NCI-H1694 (cell line): ENCODE results near the gene GPR42.
A peak's percentile ranks its signal among the peaks of the same experiment; 100 is the strongest.
"Not testable (repeated sequence)": the region's sequence is repeated elsewhere in the genome, so short reads cannot be mapped to it uniquely, and the experiment has no call there.

Source experiments
- DNase-seq: peaks from one replicate; lab custom pipeline; 2025; lab: John Stamatoyannopoulos, UW

GPR42 gene

DNA sequence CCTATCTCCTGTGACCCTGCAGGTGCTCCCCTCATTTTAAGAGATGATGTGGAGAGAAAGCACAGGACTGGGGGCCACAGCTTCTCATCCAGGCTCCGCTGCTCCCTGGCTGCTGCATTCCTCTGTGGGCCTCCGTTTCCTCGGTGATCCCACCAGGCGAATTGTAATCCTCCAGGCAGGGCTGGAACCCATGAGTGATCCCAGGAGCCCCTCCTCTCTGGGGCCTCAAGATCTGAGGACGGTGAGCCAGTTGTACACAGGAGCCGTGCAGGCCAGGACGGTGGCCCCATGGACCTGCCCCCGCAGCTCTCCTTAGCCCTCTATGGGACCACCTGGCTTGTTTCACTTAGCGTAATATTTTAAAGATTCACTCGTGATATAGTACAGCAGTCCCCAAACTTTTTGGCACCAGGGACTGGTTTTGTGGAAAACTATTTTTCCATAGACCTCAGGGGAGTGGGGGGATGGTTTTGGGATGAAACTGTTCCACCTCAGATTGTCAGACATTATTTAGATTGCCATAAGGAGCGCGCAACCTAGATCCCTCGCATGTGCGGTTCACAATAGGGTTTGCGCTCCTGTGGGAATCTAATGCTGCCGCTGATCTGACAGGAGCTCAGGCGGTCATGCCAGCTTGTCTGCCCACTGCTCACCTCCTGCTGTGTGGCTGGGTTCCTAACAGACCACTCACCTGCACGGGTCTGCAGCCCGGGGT lies 7.0 kb upstream of the GPR42 start:
- no peak for DNase-seq

- no peak for DNase-seq
These were observed 5.6 kb upstream of the GPR42 start for GRCh38 chr19:35365303-35365702.

DNA sequence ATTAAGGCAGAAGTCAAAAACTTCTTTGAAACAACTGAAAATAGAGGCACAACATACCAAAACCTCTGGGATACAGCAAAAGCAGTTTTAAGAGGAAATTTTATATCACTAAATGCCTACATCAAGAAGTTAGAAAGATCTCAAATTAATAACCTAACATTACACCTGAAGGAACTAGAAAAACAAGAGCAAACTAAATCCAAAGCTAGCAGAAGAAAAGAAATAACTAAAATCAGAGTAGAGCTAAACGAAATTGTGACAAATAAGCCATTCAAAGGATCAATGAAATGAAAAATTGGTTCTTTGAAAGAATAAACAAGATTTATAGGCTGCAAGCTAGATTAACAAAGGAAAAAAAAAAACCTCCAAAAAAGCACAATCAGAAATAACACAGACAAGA lies 2.5 kb upstream of the GPR42 start:
- DNase-seq, result no peak

- no peak for DNase-seq
These were observed 1.3 kb upstream of the GPR42 start for GRCh38 chr19:35369522-35369921.

- DNase-seq, result no peak
These were observed 2.6 kb downstream of the GPR42 start for GRCh38 chr19:35373492-35373891.

GRCh38 chr19:35374031-35374430 lies 3.2 kb downstream of the GPR42 start:
- DNase-seq, result not testable (repeated sequence)

DNA sequence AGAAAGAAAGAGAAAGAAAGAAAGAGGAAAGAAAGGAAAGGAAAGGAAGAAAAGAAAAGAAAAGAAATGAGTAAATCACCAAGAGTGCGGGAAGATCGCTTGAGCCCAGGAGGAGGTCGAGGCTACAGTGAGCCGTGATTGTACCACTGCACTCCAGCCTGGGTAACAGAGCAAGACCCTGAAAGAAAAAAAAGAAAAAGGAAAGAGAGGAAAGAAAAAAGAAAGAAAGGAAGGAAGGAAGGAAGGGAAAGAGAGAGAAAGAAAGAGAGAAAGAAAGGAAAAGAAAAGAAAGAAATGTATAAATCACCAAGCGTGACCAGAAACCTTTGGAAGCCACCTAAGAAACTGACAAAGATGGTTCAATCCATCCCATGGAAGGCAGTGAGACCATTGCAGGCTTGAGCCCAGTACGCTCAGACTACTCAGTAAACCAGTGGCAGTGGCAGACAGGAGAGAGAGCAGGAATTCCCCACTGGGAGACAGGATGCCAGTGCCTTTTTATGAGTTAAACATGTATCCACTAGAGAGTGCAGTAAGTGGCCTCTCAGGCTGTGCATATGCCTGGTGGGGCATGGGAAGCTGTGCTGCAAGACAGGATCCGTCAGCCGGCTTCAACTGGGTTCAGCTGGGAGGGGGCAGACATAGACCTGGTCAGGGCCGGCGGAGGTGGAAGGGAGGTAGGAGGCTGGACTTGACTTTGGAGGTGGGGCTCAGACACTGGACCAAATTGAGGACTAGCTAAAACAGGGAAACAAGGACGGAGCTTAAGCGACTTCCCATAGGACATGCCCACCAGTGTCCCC lies 4.8 kb downstream of the GPR42 start:
- DNase-seq, result no peak

DNA sequence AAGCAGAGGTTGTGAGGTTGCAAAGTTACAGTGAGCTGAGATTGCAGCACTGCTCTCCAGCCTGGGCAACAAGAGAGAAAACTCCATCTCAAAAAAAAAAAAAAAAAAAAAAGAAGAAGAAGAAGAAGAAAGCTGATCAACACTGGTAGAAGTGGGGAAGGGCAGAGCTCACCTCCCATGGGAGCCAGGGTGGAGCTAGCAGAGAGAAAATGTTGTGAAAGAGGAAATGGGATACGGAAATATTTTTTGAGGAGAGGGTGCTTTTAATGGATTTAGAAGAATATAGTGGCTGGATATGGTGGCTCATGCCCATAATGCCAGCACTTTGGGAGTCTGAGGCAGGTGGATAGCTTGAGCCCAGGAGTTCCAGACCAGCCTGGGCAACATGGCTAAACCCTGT lies 6.8 kb downstream of the GPR42 start:
- no peak for DNase-seq

GRCh38 chr19:35378356-35378755 lies 7.5 kb downstream of the GPR42 start:
- no peak for DNase-seq

GRCh38 chr19:35379545-35379944 lies 8.7 kb downstream of the GPR42 start:
- DNase-seq, result not testable (repeated sequence)

GRCh38 chr19:35379992-35380391 lies 9.1 kb downstream of the GPR42 start:
- no peak for DNase-seq

GRCh38 chr19:35380450-35381124 lies 9.7 kb downstream of the GPR42 start:
- no peak for DNase-seq

GRCh38 chr19:35381318-35381717 lies 10.4 kb downstream of the GPR42 start:
- no peak for DNase-seq

GRCh38 chr19:35381926-35382325 lies 11.1 kb downstream of the GPR42 start:
- DNase-seq, result no peak

DNA sequence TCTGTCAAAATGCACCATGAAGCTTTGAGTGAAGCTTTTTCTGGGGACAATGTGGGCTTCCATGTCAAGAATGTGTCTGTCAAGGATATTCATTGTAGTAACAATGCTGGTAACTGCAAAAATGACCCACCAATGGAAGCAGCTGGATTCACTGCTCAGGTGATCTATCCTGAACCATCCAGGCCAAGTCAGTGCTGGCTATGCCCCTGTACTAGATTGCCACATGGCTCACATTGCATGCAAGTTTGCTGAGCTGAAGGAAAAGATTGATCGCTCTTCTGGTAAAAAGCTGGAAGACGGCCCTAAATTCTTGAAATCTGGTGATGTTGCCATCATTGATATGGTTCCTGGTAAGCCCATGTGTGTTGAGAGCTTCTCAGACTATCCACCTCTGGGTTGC lies 12.7 kb downstream of the GPR42 start:
- no peak for DNase-seq

- DNase-seq, result no peak
These were observed 17.6 kb downstream of the GPR42 start for GRCh38 chr19:35388277-35389054.

DNA sequence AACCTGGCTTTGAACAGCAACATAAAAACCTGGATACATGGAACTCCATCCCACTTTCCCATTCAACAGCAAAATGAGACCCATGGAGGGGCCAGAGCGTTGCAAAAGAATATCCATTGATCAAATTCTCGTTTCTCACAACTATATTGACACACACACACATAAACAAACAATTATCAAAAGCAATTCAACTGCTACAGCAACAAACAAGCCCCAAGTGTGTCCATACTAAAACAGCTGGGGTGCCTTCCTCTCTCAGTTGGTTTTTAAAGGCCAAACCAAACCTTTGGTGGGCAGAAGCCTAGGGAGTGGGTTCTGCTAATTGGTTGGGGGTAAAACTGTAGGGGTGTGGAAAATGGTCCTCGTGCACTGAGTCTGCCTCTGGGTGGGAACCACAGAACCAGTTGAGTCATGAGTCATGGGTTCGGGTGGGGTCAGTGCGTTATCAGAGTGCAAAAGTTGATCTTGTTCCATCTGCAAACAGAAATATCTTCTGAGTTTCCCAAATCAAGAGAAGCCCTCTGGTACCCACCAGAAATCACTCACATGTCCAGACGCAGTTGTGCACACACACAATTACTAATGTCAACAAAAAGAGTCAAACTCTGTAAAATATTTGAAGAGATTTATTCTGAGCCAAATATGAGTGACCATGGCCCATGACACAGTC lies 18.5 kb downstream of the GPR42 start:
- no peak for DNase-seq

DNA sequence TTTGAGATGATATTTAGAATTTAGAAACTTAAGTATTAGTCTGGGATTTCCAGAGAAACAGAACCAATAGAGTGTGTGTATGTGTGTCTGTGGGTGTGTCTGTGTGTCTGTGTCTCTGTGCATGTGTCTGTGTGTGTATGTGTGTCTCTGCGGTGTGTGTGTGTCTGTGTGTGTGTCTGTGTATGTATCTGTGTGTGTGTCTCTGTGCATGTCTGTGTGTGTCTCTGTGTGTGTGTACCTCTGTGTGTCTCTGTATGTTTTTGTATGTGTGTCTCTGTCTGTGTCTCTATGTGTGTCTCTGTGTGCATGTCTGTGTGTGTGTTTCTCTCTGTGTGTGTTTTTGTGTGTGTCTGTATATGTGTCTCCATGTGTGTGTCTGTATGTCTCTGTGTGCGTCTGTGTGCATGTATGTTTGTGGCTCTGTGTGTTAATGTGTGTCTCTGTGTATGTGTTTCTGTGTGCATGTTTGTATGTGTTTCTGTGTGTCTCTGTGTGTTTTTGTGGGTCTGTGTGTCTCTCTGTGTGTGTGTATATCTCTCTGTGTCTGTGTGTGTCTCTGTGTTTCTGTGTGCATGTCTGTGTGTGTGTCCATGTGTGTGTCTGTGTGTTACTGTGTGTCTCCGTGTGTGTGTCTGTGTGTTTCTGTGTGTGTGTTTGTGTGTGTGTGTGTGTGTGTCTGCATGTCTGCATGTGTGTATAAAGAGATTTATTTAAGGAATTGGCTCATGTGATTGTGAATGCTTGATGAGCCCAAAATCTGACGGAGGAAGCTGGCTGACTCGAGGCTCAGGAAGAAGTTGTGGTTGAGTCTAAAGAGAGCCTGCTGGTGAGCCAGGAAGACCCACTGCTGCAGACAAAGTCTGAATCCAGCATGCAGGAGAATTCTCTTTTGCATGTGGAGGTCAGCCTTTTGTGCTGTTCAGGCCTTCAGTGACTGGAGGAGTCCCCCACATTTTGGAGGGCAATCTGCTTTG lies 22.2 kb downstream of the GPR42 start:
- DNase-seq, result no peak

DNA sequence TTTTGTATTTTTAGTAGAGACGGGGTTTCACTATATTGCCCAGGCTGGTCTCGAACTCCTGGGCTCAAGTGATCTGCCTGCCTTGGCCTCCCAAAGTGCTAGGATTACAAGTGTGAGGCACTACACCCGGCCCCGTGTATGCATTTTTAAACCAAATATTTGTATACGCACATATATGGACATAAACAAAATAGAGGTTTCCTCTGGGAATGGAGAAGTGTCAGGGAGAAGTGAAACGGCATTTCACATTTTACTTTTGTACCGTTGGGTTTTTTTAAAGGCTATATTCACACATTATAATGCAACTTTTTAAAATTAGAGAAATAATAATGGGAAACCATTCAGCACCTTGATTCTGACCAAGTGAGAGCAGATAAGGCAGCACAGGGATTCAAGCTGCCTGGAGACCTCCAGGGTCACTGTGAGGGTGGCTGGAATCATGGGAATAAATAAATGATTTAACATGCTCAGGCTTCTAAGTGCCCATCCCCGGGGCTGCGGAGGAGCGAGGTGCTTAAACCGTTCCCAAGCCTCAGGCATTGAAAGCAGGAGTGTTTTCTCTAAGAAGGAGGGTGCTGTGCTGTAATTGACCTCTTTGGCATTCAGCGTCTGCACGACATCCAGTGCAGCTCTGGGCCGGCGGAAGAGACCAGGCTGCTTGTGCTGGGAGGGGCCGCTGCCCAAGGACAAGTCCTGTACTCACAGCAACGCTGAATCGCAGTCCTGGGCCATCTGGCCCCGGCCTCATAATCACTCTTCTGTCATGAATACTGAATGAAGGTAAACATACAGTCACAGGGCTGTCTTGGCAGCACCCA lies 24.7 kb downstream of the GPR42 start:
- peak; percentile 58 for DNase-seq
